ENCODE data around the gene TARBP1. TPM values are rescaled to one million over a fixed set of nuclear protein-coding genes. Genes with fewer than 3 reads are reported as not detected.

TARBP1 gene
- total and polyA plus RNA-seq, 2 donors (not counting 1 experiment from before 2014, with no cell fraction given) = 35.4 to 71.5 TPM

DNA sequence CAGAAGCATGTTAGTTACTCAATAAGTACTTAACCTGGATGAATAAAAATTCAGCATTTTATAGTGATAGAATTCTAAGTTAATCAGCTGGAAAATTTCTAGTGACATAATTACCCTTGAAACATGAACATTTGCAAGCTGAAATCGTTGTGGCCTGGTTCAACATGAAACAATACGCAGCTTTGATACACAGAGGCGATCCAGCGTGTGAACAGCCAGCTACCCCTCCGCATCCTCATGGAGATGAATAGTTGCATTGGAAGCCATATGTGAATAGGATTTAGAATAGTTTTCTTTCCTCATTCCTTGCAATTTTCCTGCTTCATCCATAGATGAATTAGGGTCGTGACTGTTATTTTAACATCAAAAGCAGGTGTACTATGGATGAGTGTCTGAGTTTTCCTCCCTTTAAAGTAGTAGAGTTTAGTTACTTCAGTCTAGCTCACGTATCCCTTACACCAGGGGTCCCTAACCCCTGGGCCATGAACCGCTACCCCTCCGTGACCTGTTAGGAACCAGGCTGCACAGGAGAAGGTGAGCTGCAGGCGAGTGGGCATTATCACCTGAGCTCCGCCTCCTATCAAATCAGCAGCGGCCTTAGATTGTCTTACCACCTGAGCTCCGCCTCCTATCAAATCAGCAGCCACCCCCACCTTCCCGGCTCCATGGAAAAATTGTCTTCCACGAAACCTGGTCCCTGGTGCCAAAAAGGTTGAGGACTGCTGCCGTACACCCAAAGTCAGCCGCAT, 6.2 kb upstream of the TARBP1 start:
- Histone ChIP-seq H3K4me3 (ENCODE audit: control extremely low read depth in 1 of 5, extremely low read depth in 1 of 5, insufficient read depth in 1 of 5, low read depth in 2 of 5, low read length in 4 of 5) (no peak overlapping the region), H3K4me2 (replicated peaks; ENCODE audit: low read depth, low read length, poor library complexity, severe bottlenecking) (no peak overlapping the region), H3K36me3 (replicated peaks in 1 of 2; ENCODE audit: control extremely low read depth in 1 of 2, control insufficient read depth in 1 of 2, extremely low read depth in 1 of 2, insufficient read depth in 2 of 2, low read length in 1 of 2) (no peaks in the 10 kb centered on the region), H2AFZ (ENCODE audit: insufficient read depth, low read depth, low read length, poor library complexity, severe bottlenecking) (no peak overlapping the region), H3K27me3 (replicated peaks in 1 of 4; ENCODE audit: control extremely low read depth in 1 of 4, control insufficient read depth in 3 of 4, insufficient read depth in 4 of 4, low read length in 3 of 4) (no peaks in the 10 kb centered on the region), H4K20me1 (ENCODE audit: control insufficient read depth, insufficient read depth, low read length, poor library complexity, severe bottlenecking) (no peaks in the 10 kb centered on the region), H3K9ac (ENCODE audit: low read length) (no peak overlapping the region), H3K27ac (ENCODE audit: low read length in 2 of 2) (no peak overlapping the region), H3K79me2 (ENCODE audit: control insufficient read depth, insufficient read depth, low read length) (no peaks in the 10 kb centered on the region), H3K9me3 (ENCODE audit: control extremely low read depth in 1 of 3, control insufficient read depth in 2 of 3, insufficient read depth in 1 of 3, low read length in 2 of 3) (no peaks in the 10 kb centered on the region), H3K4me1 (ENCODE audit: control insufficient read depth in 2 of 2, insufficient read depth in 2 of 2, low read length in 2 of 2) (peaks cover 18 to 24% of the 10 kb centered on the region in 2 donors)
- 97% methylated on average over 11 of the region's 17 CpGs for WGBS (ENCODE audit: insufficient coverage)
- intact Hi-C loops (cut with micrococcal nuclease) = no loop called here
- TF ChIP-seq, protein P1, sequence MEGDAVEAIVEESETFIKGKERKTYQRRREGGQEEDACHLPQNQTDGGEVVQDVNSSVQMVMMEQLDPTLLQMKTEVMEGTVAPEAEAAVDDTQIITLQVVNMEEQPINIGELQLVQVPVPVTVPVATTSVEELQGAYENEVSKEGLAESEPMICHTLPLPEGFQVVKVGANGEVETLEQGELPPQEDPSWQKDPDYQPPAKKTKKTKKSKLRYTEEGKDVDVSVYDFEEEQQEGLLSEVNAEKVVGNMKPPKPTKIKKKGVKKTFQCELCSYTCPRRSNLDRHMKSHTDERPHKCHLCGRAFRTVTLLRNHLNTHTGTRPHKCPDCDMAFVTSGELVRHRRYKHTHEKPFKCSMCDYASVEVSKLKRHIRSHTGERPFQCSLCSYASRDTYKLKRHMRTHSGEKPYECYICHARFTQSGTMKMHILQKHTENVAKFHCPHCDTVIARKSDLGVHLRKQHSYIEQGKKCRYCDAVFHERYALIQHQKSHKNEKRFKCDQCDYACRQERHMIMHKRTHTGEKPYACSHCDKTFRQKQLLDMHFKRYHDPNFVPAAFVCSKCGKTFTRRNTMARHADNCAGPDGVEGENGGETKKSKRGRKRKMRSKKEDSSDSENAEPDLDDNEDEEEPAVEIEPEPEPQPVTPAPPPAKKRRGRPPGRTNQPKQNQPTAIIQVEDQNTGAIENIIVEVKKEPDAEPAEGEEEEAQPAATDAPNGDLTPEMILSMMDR (IDR thresholded peaks at IDR 0.05) = no peak
- TF ChIP-seq EZH2 (IDR thresholded peaks at IDR 0.05; ENCODE audit: borderline replicate concordance, insufficient read depth, low read depth, low read length, poor library complexity, severe bottlenecking) = no peak
- Mint-ChIP-seq H3K9me3 (ENCODE audit: insufficient read depth) (no peaks in the 10 kb centered on the region), H3K27me3 (peaks cover 6% of the 10 kb centered on the region), H3K27ac (no peak overlapping the region), H3K4me3 (no peak overlapping the region), H3K4me1 (peaks cover 30% of the 10 kb centered on the region)
- POLR2A ChIA-PET = interaction anchor here (0.6 kb wide), 2 partner anchors 19 to 455 kb away, joined by 3 to 6 read pairs; no protein-coding TSS in a partner anchor
- CTCF ChIA-PET = interaction anchor here (0.6 to 0.8 kb wide), 2 partner anchors 440 to 598 kb away, joined by 3 to 6 read pairs; no protein-coding TSS in a partner anchor
- DNase-seq (no peak), ATAC-seq (ENCODE audit: low read depth) (no peak)

DNA sequence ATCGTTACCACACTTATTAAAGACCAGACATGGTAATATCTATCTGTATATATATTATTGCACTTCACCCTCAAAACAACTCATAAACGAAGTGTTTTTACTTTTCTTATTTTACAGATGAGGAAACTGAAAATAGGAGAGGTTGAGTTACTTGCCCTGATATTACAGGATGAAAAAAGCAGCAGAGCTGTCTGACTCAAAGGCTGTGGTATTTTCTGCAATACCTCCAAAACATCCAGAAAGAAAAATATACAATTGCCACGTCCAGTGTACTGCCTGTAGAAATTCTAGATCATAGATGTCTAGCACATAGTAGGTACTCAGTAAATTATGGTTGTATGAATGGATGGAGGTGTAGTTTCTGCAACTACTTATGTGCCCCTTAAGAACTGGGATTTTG, 5.2 kb upstream of the TARBP1 start:
- Histone ChIP-seq H2AFZ (ENCODE audit: insufficient read depth, low read depth, low read length, poor library complexity, severe bottlenecking) (no peak overlapping the region), H3K27me3 (replicated peaks in 1 of 4; ENCODE audit: control extremely low read depth in 1 of 4, control insufficient read depth in 3 of 4, insufficient read depth in 4 of 4, low read length in 3 of 4) (no peaks in the 10 kb centered on the region), H3K79me2 (ENCODE audit: control insufficient read depth, insufficient read depth, low read length) (no peaks in the 10 kb centered on the region), H4K20me1 (ENCODE audit: control insufficient read depth, insufficient read depth, low read length, poor library complexity, severe bottlenecking) (no peaks in the 10 kb centered on the region), H3K4me2 (replicated peaks; ENCODE audit: low read depth, low read length, poor library complexity, severe bottlenecking) (no peak overlapping the region), H3K4me3 (ENCODE audit: control extremely low read depth in 1 of 5, extremely low read depth in 1 of 5, insufficient read depth in 1 of 5, low read depth in 2 of 5, low read length in 4 of 5) (no peak overlapping the region), H3K9me3 (ENCODE audit: control extremely low read depth in 1 of 3, control insufficient read depth in 2 of 3, insufficient read depth in 1 of 3, low read length in 2 of 3) (no peaks in the 10 kb centered on the region), H3K4me1 (ENCODE audit: control insufficient read depth in 2 of 2, insufficient read depth in 2 of 2, low read length in 2 of 2) (peaks cover 21 to 25% of the 10 kb centered on the region in 2 donors), H3K36me3 (replicated peaks in 1 of 2; ENCODE audit: control extremely low read depth in 1 of 2, control insufficient read depth in 1 of 2, extremely low read depth in 1 of 2, insufficient read depth in 2 of 2, low read length in 1 of 2) (no peaks in the 10 kb centered on the region), H3K27ac (ENCODE audit: low read length in 2 of 2) (no peak overlapping the region), H3K9ac (ENCODE audit: low read length) (no peak overlapping the region)
- H3K9me3 Mint-ChIP-seq (ENCODE audit: insufficient read depth) = no peaks in the 10 kb centered on the region
- POLR2A ChIA-PET = interaction anchor here (0.7 kb wide), 1 partner anchor 11 kb away, joined by 4 read pairs; no protein-coding TSS in a partner anchor
- intact Hi-C loops (cut with micrococcal nuclease) = no loop called here
- H3K27me3 Mint-ChIP-seq = peaks cover 6% of the 10 kb centered on the region
- no peak for DNase-seq
- CTCF ChIA-PET = interaction anchor here (0.7 kb wide), 1 partner anchor 933 kb away, joined by 3 read pairs; no protein-coding TSS in a partner anchor
- ATAC-seq (ENCODE audit: low read depth) = no peak
- no CpG with 5 or more reads among the region's 3 CpGs for WGBS (ENCODE audit: insufficient coverage)
- no peak for TF ChIP-seq EZH2 (IDR thresholded peaks at IDR 0.05; ENCODE audit: borderline replicate concordance, insufficient read depth, low read depth, low read length, poor library complexity, severe bottlenecking)
- TF ChIP-seq, protein P1 (IDR thresholded peaks at IDR 0.05) = no peak
- H3K4me1 Mint-ChIP-seq = peaks cover 29% of the 10 kb centered on the region
- H3K4me3 Mint-ChIP-seq = no peak overlapping the region
- no peak overlapping the region for H3K27ac Mint-ChIP-seq
